Measurements from ENCODE around the gene ZBTB7A. TPM values are rescaled to one million over a fixed set of nuclear protein-coding genes. Genes with fewer than 3 reads are reported as not detected.

The ZBTB7A gene
- total and polyA plus RNA-seq, 2 donors (not counting 1 experiment from before 2014, with no cell fraction given), result 4.9 to 17.7 TPM

GRCh38 chr19:4028334-4029246, 38.1 kb downstream of the ZBTB7A start:
- Histone ChIP-seq H3K9me3 (ENCODE audit: control insufficient read depth, insufficient read depth, low read depth, low read length) (no peaks in the 10 kb centered on the region), H4K20me1 (ENCODE audit: control insufficient read depth, extremely low read depth, insufficient read depth, low read length) (no peaks in the 10 kb centered on the region), H3K4me1 (ENCODE audit: control insufficient read depth, extremely low read depth, insufficient read depth, low read length) (no peaks in the 10 kb centered on the region), H3K4me3 (replicated peaks in 1 of 4; ENCODE audit: control extremely low read depth in 1 of 4, insufficient read depth in 1 of 4, low read depth in 3 of 4, low read length in 4 of 4) (no peak overlapping the region), H3K36me3 (ENCODE audit: control insufficient read depth, insufficient read depth, low read length) (peaks cover 14% of the 10 kb centered on the region), H2AFZ (ENCODE audit: low read length) (no peak overlapping the region), H3K27ac (ENCODE audit: insufficient read depth, low read length) (no peak overlapping the region), H3K79me2 (ENCODE audit: control insufficient read depth, insufficient read depth, low read length) (no peaks in the 10 kb centered on the region), H3K9ac (ENCODE audit: insufficient read depth, low read length) (no peak overlapping the region), H3K27me3 (ENCODE audit: control insufficient read depth, insufficient read depth, low read length) (no peaks in the 10 kb centered on the region), H3K4me2 (ENCODE audit: extremely low read depth, insufficient read depth, low read length) (no peak overlapping the region)
- DNase-seq (ENCODE audit: low read depth in 2 of 2), result no peak
- TF ChIP-seq CTCF (conservative IDR thresholded peaks at IDR 0.05 in 1 of 2, IDR thresholded peaks at IDR 0.05 in 1 of 2; ENCODE audit: low read depth in 1 of 2, low read length in 2 of 2) (no peak), EZH2 (IDR thresholded peaks at IDR 0.05; ENCODE audit: low read length, missing control alignments) (no peak)

- H3K79me2 ChIP-seq (ENCODE audit: control insufficient read depth, insufficient read depth, low read length), result no peaks in the 10 kb centered on the region
- H3K9me3 ChIP-seq (ENCODE audit: control insufficient read depth, insufficient read depth, low read depth, low read length), result no peaks in the 10 kb centered on the region
- no peaks in the 10 kb centered on the region for H3K27me3 ChIP-seq (ENCODE audit: control insufficient read depth, insufficient read depth, low read length)
- no peaks in the 10 kb centered on the region for H4K20me1 ChIP-seq (ENCODE audit: control insufficient read depth, extremely low read depth, insufficient read depth, low read length)
- DNase-seq (ENCODE audit: low read depth in 2 of 2), result no peak
- H2AFZ ChIP-seq (ENCODE audit: low read length), result no peak overlapping the region
- no peaks in the 10 kb centered on the region for H3K4me1 ChIP-seq (ENCODE audit: control insufficient read depth, extremely low read depth, insufficient read depth, low read length)
- no peak overlapping the region for H3K9ac ChIP-seq (ENCODE audit: insufficient read depth, low read length)
- H3K36me3 ChIP-seq (ENCODE audit: control insufficient read depth, insufficient read depth, low read length), result peaks cover 6% of the 10 kb centered on the region
- no peak overlapping the region for H3K4me2 ChIP-seq (ENCODE audit: extremely low read depth, insufficient read depth, low read length)
- no peak overlapping the region for H3K27ac ChIP-seq (ENCODE audit: insufficient read depth, low read length)
- no peak for TF ChIP-seq CTCF (conservative IDR thresholded peaks at IDR 0.05 in 1 of 2, IDR thresholded peaks at IDR 0.05 in 1 of 2; ENCODE audit: low read depth in 1 of 2, low read length in 2 of 2)
- TF ChIP-seq EZH2 (IDR thresholded peaks at IDR 0.05; ENCODE audit: low read length, missing control alignments), result no peak
- no peak overlapping the region for H3K4me3 ChIP-seq (replicated peaks in 1 of 4; ENCODE audit: control extremely low read depth in 1 of 4, insufficient read depth in 1 of 4, low read depth in 3 of 4, low read length in 4 of 4)
These were observed 39.6 kb downstream of the ZBTB7A start for GRCh38 chr19:4027146-4027545.

GRCh38 chr19:4025317-4025716, 41.4 kb downstream of the ZBTB7A start:
- TF ChIP-seq EZH2 (IDR thresholded peaks at IDR 0.05; ENCODE audit: low read length, missing control alignments), result no peak
- no peak for TF ChIP-seq CTCF (conservative IDR thresholded peaks at IDR 0.05 in 1 of 2, IDR thresholded peaks at IDR 0.05 in 1 of 2; ENCODE audit: low read depth in 1 of 2, low read length in 2 of 2)

More at GRCh38 chr19:4025317-4025716, 41.4 kb downstream of the ZBTB7A start:
- H3K27me3 ChIP-seq (ENCODE audit: control insufficient read depth, insufficient read depth, low read length), result no peaks in the 10 kb centered on the region
- no peaks in the 10 kb centered on the region for H3K4me1 ChIP-seq (ENCODE audit: control insufficient read depth, extremely low read depth, insufficient read depth, low read length)
- no peak overlapping the region for H3K4me2 ChIP-seq (ENCODE audit: extremely low read depth, insufficient read depth, low read length)
- H3K36me3 ChIP-seq (ENCODE audit: control insufficient read depth, insufficient read depth, low read length), result peaks cover 4% of the 10 kb centered on the region
- no peak overlapping the region for H2AFZ ChIP-seq (ENCODE audit: low read length)
- H3K4me3 ChIP-seq (replicated peaks in 1 of 4; ENCODE audit: control extremely low read depth in 1 of 4, insufficient read depth in 1 of 4, low read depth in 3 of 4, low read length in 4 of 4), result no peak overlapping the region
- DNase-seq (ENCODE audit: low read depth in 2 of 2), result no peak
- H3K9me3 ChIP-seq (ENCODE audit: control insufficient read depth, insufficient read depth, low read depth, low read length), result no peaks in the 10 kb centered on the region
- H4K20me1 ChIP-seq (ENCODE audit: control insufficient read depth, extremely low read depth, insufficient read depth, low read length), result no peaks in the 10 kb centered on the region
- peaks cover 1% of the 10 kb centered on the region for H3K79me2 ChIP-seq (ENCODE audit: control insufficient read depth, insufficient read depth, low read length)
- H3K27ac ChIP-seq (ENCODE audit: insufficient read depth, low read length), result no peak overlapping the region
- no peak overlapping the region for H3K9ac ChIP-seq (ENCODE audit: insufficient read depth, low read length)

Data from fibroblast of lung (primary cell).